Measurements from ENCODE around the gene SLC20A1. TPM values are rescaled to one million over a fixed set of nuclear protein-coding genes. Genes with fewer than 3 reads are reported as not detected.

SLC20A1 gene
- total RNA-seq, 4 donors from 2014 or later = 6.9 to 85.7 (median 9.2) TPM

DNA sequence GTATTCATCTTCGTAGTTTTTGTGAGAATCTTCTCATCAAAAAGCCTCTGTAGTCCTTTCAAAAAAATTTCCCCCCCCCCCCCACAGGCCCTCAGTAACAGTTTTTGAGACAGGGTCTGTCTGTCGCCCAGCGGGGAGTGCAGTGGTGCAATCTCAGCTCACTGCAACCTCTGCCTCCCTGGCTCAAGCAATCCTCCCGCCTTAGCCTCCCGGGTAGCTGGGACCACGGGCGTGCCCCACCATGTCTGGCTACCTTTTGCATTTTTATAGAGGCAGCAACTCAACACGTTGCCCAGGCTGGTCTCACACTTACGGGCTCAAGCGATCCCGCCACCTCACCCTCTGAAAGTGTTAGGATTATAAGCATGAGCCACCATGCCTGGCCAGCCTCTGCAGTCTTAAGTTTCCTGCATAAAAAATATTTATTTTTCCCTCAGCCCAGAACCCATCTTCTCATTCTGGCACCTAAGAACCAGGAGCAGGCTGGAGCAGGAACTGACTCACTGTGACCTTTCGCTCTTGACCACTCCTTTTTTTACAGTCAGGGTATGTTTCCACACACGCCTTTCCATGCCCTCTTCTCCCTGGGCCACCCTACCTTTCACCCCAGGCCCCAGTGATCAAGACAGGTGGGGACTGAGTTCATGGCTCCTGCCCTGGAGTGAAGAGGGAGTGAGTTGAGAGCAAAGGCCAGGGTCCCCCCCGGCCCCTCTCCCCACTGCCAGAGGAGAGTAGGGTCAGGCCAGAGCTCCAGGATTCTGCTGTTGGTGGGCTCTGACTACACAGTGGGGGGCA lies 42.5 kb downstream of the SLC20A1 start:
- in situ Hi-C loops (cut with MboI; ENCODE audit: low sequenced_read_pairs in 4 of 4) (loop anchor here in 2 of 4 donors (5.0 to 10.0 kb wide), 2 partner anchors 63 to 86 kb away; no protein-coding TSS in a partner anchor), intact Hi-C loops (cut with DNase I; ENCODE audit: low total_unique reads) (no loop called here)
- Histone ChIP-seq H3K27me3 (no peaks in the 10 kb centered on the region), H3K36me3 (no peaks in the 10 kb centered on the region), H3K4me3 (no peak overlapping the region), H3K9me3 (no peaks in the 10 kb centered on the region), H3K27ac (no peak overlapping the region), H3K4me1 (peaks cover 0 to 11% of the 10 kb centered on the region in 2 donors)
- TF ChIP-seq POLR2A (IDR thresholded peaks at IDR 0.05) = no peak
- TF ChIP-seq, protein P1, sequence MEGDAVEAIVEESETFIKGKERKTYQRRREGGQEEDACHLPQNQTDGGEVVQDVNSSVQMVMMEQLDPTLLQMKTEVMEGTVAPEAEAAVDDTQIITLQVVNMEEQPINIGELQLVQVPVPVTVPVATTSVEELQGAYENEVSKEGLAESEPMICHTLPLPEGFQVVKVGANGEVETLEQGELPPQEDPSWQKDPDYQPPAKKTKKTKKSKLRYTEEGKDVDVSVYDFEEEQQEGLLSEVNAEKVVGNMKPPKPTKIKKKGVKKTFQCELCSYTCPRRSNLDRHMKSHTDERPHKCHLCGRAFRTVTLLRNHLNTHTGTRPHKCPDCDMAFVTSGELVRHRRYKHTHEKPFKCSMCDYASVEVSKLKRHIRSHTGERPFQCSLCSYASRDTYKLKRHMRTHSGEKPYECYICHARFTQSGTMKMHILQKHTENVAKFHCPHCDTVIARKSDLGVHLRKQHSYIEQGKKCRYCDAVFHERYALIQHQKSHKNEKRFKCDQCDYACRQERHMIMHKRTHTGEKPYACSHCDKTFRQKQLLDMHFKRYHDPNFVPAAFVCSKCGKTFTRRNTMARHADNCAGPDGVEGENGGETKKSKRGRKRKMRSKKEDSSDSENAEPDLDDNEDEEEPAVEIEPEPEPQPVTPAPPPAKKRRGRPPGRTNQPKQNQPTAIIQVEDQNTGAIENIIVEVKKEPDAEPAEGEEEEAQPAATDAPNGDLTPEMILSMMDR (IDR thresholded peaks at IDR 0.05 in 4 of 5, conservative IDR thresholded peaks at IDR 0.05 in 1 of 5) = no peak
- ATAC-seq = no peak
- DNase-seq = no peak

DNA sequence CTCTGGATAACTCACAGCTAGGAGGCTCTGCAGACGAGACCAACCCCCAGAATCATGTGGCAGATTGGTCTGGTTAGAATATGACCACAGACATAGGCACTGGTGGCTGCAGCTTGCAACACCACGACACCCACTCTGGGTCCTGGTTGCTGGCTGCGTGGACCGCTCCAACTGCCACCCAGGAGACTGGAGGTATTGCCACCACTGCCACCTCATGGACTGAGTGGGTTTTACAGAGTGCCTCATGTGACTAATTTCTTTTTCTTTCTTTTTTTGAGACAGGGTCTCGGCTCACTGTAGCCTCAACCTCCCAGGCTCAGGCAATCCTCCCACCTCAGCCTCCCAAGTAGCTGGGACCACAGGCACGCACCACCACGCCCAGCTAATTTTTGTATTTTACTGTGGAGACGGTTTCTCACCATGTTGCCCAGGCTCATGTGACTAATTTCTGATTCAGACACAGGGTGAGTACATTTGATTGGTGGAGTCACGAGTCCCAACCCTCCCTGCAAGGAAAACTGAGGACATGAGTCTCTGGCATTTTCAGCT lies 45.2 kb downstream of the SLC20A1 start:
- H3K9me3 ChIP-seq = no peaks in the 10 kb centered on the region
- intact Hi-C loops (cut with DNase I; ENCODE audit: low total_unique reads) = loop anchor here (1.0 kb wide), 2 partner anchors 65 to 91 kb away; no protein-coding TSS in a partner anchor
- in situ Hi-C loops (cut with MboI; ENCODE audit: low sequenced_read_pairs in 4 of 4) = no loop called here
- no peaks in the 10 kb centered on the region for H3K4me1 ChIP-seq
- ATAC-seq = peak; percentile 84 to 89
- no peaks in the 10 kb centered on the region for H3K27me3 ChIP-seq
- no peak for TF ChIP-seq POLR2A (IDR thresholded peaks at IDR 0.05)
- TF ChIP-seq, protein P1 (IDR thresholded peaks at IDR 0.05 in 4 of 5, conservative IDR thresholded peaks at IDR 0.05 in 1 of 5) = peak; percentile 59 to 79 (median 73)
- H3K27ac ChIP-seq = peak overlapping the region in 1 of 4 donors; percentile 30
- DNase-seq = peak; percentile 44 to 56
- no peaks in the 10 kb centered on the region for H3K36me3 ChIP-seq
- peak overlapping the region in 1 of 4 donors; percentile 42 for H3K4me3 ChIP-seq

DNA sequence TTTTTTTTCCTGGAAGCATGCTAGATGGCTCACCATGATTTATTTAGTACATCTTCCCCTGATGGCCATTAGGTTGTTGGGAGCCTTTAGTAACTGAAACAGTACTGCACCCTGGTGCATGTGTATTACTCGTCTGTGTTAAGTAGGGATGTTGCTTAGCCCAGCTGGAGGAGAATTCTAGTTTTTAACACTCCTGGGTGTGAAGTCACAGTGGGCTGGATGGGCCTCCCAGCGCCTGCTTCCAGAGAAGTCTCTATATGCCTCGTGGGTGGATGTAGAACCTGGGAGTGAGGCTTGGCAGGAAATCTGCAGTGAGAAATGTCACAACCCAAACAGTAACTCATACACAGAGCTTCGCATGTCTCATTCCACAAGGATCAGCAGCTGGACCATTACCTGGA lies 46.1 kb downstream of the SLC20A1 start:
- Histone ChIP-seq H3K27me3 (no peaks in the 10 kb centered on the region), H3K36me3 (no peaks in the 10 kb centered on the region), H3K4me3 (no peak overlapping the region), H3K4me1 (no peaks in the 10 kb centered on the region), H3K27ac (no peak overlapping the region), H3K9me3 (no peaks in the 10 kb centered on the region)
- DNase-seq = no peak
- TF ChIP-seq POLR2A (IDR thresholded peaks at IDR 0.05) = no peak
- intact Hi-C loops (cut with DNase I; ENCODE audit: low total_unique reads) = loop anchor here (1.0 kb wide), 2 partner anchors 66 to 92 kb away; no protein-coding TSS in a partner anchor
- no peak for ATAC-seq
- in situ Hi-C loops (cut with MboI; ENCODE audit: low sequenced_read_pairs in 4 of 4) = no loop called here

DNA sequence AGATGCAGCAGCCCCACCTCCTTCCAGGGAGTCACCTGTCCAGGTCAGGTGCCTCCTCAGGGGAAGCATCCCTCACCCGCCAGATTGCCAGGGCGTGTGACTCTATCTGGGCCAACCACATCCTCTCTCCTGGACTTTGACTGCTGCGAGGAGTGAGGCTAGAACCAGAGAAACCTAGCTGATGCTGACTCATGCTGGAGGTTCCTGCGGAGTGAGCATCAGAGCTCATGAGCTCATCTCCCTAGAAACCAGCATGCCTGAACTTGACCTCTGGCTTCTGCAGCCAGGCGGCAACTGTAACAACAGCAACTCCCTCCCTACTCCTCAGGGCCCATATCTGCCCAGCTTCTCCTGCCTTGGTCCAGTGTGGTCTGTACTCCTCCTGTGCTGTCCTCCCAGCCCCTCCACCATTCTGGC lies 46.8 kb downstream of the SLC20A1 start:
- no peak overlapping the region for H3K4me3 ChIP-seq
- H3K9me3 ChIP-seq = no peaks in the 10 kb centered on the region
- no peak for ATAC-seq
- H3K27me3 ChIP-seq = no peaks in the 10 kb centered on the region
- no peaks in the 10 kb centered on the region for H3K4me1 ChIP-seq
- TF ChIP-seq, protein P1 (IDR thresholded peaks at IDR 0.05 in 4 of 5, conservative IDR thresholded peaks at IDR 0.05 in 1 of 5) = no peak
- no peak for TF ChIP-seq POLR2A (IDR thresholded peaks at IDR 0.05)
- peak in 1 of 2 donors; percentile 19 for DNase-seq
- intact Hi-C loops (cut with DNase I; ENCODE audit: low total_unique reads) = no loop called here
- in situ Hi-C loops (cut with MboI; ENCODE audit: low sequenced_read_pairs in 4 of 4) = no loop called here
- H3K27ac ChIP-seq = no peak overlapping the region
- H3K36me3 ChIP-seq = no peaks in the 10 kb centered on the region

DNA sequence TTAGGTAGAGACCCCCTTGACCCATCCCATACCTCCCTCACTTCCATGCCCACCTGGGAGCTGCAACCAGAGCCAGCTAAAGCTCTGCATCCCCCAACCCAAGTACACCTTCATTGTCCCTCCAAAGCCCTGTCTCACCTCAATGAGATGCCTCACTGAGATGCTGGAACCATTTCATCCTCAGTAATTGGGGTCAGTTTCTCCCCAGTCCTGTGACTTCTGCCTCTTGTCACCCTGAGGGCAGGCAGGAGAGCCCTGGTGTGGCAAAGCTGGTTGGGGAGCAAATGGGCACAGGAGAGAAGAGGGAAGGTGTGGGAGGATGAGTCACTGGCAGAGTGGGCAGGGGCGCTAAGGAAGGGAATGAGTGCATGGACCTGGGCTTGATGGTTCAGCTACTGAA lies 47.2 kb downstream of the SLC20A1 start:
- in situ Hi-C loops (cut with MboI; ENCODE audit: low sequenced_read_pairs in 4 of 4) = no loop called here
- Histone ChIP-seq H3K9me3 (no peaks in the 10 kb centered on the region), H3K4me1 (no peaks in the 10 kb centered on the region), H3K4me3 (no peak overlapping the region), H3K27ac (no peak overlapping the region), H3K27me3 (no peaks in the 10 kb centered on the region), H3K36me3 (no peaks in the 10 kb centered on the region)
- ATAC-seq (no peak), DNase-seq (no peak)
- no peak for TF ChIP-seq POLR2A (IDR thresholded peaks at IDR 0.05)
- TF ChIP-seq, protein P1 (IDR thresholded peaks at IDR 0.05 in 4 of 5, conservative IDR thresholded peaks at IDR 0.05 in 1 of 5) = no peak
- intact Hi-C loops (cut with DNase I; ENCODE audit: low total_unique reads) = no loop called here

All from gastrocnemius medialis (tissue), 4 donors.